ENCODE data around the gene TDRD7. TPM values are rescaled to one million over a fixed set of nuclear protein-coding genes. Genes with fewer than 3 reads are reported as not detected.

The TDRD7 gene
- total and polyA plus RNA-seq, 2 donors (not counting 1 experiment from before 2014, with no cell fraction given), result 11.5 to 19.7 TPM

DNA sequence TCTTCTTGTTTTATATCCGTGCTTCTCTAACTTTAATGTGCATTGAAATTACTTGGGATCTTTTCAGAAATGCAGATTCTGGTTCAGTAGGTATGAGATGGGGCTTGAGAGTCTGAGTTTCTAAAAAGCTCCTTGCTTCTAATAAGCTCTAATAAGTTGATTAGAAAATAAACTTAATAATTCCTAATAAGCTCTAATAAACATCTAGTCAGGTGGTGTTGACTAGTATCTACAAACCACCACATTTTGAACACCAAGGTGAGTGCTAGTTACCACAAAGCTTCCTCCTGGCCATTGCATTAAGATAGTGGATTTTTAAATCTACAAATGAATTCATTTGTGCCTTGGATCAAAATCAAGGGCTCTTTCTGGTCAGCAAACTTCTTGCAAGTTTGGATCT, 94.9 kb downstream of the TDRD7 start:
- Histone ChIP-seq H3K4me2 (replicated peaks; ENCODE audit: low read depth, low read length, poor library complexity, severe bottlenecking) (no peak overlapping the region), H3K4me1 (ENCODE audit: control insufficient read depth in 2 of 2, insufficient read depth in 2 of 2, low read length in 2 of 2) (peaks cover 12 to 14% of the 10 kb centered on the region in 2 donors), H3K79me2 (ENCODE audit: control insufficient read depth, insufficient read depth, low read length) (no peaks in the 10 kb centered on the region), H3K9me3 (ENCODE audit: control extremely low read depth in 1 of 3, control insufficient read depth in 2 of 3, insufficient read depth in 1 of 3, low read length in 2 of 3) (peaks cover 0 to 4% (median 0%) of the 10 kb centered on the region in 3 donors), H3K27me3 (replicated peaks in 1 of 4; ENCODE audit: control extremely low read depth in 1 of 4, control insufficient read depth in 3 of 4, insufficient read depth in 4 of 4, low read length in 3 of 4) (peaks cover 0 to 38% (median 21%) of the 10 kb centered on the region in 4 experiments), H3K4me3 (ENCODE audit: control extremely low read depth in 1 of 5, extremely low read depth in 1 of 5, insufficient read depth in 1 of 5, low read depth in 2 of 5, low read length in 4 of 5) (no peak overlapping the region), H3K27ac (ENCODE audit: low read length in 2 of 2) (no peak overlapping the region), H3K9ac (ENCODE audit: low read length) (no peak overlapping the region), H2AFZ (ENCODE audit: insufficient read depth, low read depth, low read length, poor library complexity, severe bottlenecking) (no peak overlapping the region), H4K20me1 (ENCODE audit: control insufficient read depth, insufficient read depth, low read length, poor library complexity, severe bottlenecking) (no peaks in the 10 kb centered on the region), H3K36me3 (replicated peaks in 1 of 2; ENCODE audit: control extremely low read depth in 1 of 2, control insufficient read depth in 1 of 2, extremely low read depth in 1 of 2, insufficient read depth in 2 of 2, low read length in 1 of 2) (no peaks in the 10 kb centered on the region)
- DNase-seq (no peak), ATAC-seq (ENCODE audit: low read depth) (no peak)
- Mint-ChIP-seq H3K4me1 (peaks cover 23% of the 10 kb centered on the region), H3K27me3 (peaks cover 28% of the 10 kb centered on the region), H3K9me3 (ENCODE audit: insufficient read depth) (no peaks in the 10 kb centered on the region), H3K4me3 (no peak overlapping the region), H3K27ac (no peak overlapping the region)
- ChIA-PET CTCF (no interaction called here), POLR2A (no interaction called here)
- no peak for TF ChIP-seq EZH2 (IDR thresholded peaks at IDR 0.05; ENCODE audit: borderline replicate concordance, insufficient read depth, low read depth, low read length, poor library complexity, severe bottlenecking)
- TF ChIP-seq, protein P1, sequence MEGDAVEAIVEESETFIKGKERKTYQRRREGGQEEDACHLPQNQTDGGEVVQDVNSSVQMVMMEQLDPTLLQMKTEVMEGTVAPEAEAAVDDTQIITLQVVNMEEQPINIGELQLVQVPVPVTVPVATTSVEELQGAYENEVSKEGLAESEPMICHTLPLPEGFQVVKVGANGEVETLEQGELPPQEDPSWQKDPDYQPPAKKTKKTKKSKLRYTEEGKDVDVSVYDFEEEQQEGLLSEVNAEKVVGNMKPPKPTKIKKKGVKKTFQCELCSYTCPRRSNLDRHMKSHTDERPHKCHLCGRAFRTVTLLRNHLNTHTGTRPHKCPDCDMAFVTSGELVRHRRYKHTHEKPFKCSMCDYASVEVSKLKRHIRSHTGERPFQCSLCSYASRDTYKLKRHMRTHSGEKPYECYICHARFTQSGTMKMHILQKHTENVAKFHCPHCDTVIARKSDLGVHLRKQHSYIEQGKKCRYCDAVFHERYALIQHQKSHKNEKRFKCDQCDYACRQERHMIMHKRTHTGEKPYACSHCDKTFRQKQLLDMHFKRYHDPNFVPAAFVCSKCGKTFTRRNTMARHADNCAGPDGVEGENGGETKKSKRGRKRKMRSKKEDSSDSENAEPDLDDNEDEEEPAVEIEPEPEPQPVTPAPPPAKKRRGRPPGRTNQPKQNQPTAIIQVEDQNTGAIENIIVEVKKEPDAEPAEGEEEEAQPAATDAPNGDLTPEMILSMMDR (IDR thresholded peaks at IDR 0.05), result no peak
- WGBS (ENCODE audit: insufficient coverage), result no CpG with 5 or more reads among the region's 1 CpG
- intact Hi-C loops (cut with micrococcal nuclease), result no loop called here

DNA sequence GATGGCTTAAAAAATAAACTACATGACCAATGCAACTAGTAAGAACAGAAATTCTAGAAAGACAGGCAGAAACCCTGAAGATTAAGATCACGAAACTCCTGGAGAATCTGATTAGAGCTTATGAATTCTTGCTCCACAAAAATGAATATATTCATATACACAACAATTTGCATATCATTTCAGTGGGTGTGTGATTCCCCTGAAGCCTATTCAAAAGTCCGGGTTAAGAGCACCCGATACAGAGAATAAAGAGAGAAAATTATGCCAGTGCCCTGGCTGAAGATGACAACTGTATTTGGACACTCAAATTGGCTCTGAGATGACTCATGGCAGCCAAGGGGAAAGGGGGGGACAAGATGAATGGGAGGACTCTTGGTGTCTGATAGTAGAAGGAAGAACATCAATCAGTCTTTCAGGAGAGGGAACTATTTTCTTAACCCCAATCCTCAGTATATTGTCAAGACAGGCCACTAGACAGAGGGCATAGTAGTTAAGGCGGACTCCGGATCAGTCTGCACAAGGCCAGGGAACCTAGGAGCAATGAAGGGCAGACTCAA, 95.6 kb downstream of the TDRD7 start:
- Histone ChIP-seq H3K9ac (ENCODE audit: low read length) (no peak overlapping the region), H3K4me2 (replicated peaks; ENCODE audit: low read depth, low read length, poor library complexity, severe bottlenecking) (no peak overlapping the region), H2AFZ (ENCODE audit: insufficient read depth, low read depth, low read length, poor library complexity, severe bottlenecking) (no peak overlapping the region), H3K36me3 (replicated peaks in 1 of 2; ENCODE audit: control extremely low read depth in 1 of 2, control insufficient read depth in 1 of 2, extremely low read depth in 1 of 2, insufficient read depth in 2 of 2, low read length in 1 of 2) (no peaks in the 10 kb centered on the region), H3K27me3 (replicated peaks in 1 of 4; ENCODE audit: control extremely low read depth in 1 of 4, control insufficient read depth in 3 of 4, insufficient read depth in 4 of 4, low read length in 3 of 4) (peaks cover 0 to 33% (median 19%) of the 10 kb centered on the region in 4 experiments), H3K79me2 (ENCODE audit: control insufficient read depth, insufficient read depth, low read length) (no peaks in the 10 kb centered on the region), H3K27ac (ENCODE audit: low read length in 2 of 2) (no peak overlapping the region), H4K20me1 (ENCODE audit: control insufficient read depth, insufficient read depth, low read length, poor library complexity, severe bottlenecking) (no peaks in the 10 kb centered on the region), H3K4me3 (ENCODE audit: control extremely low read depth in 1 of 5, extremely low read depth in 1 of 5, insufficient read depth in 1 of 5, low read depth in 2 of 5, low read length in 4 of 5) (no peak overlapping the region), H3K9me3 (ENCODE audit: control extremely low read depth in 1 of 3, control insufficient read depth in 2 of 3, insufficient read depth in 1 of 3, low read length in 2 of 3) (no peaks in the 10 kb centered on the region), H3K4me1 (ENCODE audit: control insufficient read depth in 2 of 2, insufficient read depth in 2 of 2, low read length in 2 of 2) (peaks cover 6 to 7% of the 10 kb centered on the region in 2 donors)
- Mint-ChIP-seq H3K4me3 (no peak overlapping the region), H3K27ac (no peak overlapping the region), H3K27me3 (peaks cover 28% of the 10 kb centered on the region), H3K4me1 (peaks cover 20% of the 10 kb centered on the region), H3K9me3 (ENCODE audit: insufficient read depth) (no peaks in the 10 kb centered on the region)
- 96% methylated on average over 4 of the region's 5 CpGs for WGBS (ENCODE audit: insufficient coverage)
- CTCF ChIA-PET, result no interaction called here
- TF ChIP-seq, protein P1 (IDR thresholded peaks at IDR 0.05), result no peak
- no peak for TF ChIP-seq EZH2 (IDR thresholded peaks at IDR 0.05; ENCODE audit: borderline replicate concordance, insufficient read depth, low read depth, low read length, poor library complexity, severe bottlenecking)
- intact Hi-C loops (cut with micrococcal nuclease), result no loop called here
- POLR2A ChIA-PET, result no interaction called here
- DNase-seq, result no peak
- no peak for ATAC-seq (ENCODE audit: low read depth)

Data from B cell (primary cell).